ENCODE measurements around the gene HSPH1.

Gene HSPH1

GRCh38 chr13:31093145-31093885 lies 68.4 kb downstream of the HSPH1 start:
- no peak for DNase-seq

DNA sequence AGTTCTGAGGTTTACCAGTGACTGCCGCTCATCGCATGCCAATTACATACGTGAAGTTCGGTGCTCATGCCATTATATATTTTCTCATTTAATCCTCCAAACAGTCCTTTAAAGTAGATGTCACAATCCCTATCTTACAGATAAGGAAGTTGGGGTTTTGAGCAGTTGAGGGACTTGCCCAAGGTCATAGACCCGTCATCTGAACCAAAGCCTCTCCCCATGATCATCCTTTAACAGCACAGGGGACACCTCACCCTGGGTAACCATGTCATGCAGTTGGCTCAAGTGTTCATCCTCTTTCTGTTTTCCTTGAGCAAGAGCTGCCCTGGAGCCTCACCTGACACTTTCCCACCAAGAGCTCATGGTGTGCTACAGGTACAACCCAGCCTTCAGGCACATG lies 69.1 kb downstream of the HSPH1 start:
- no peak for DNase-seq

- no peak for DNase-seq
Observed at GRCh38 chr13:31090961-31091624, 70.6 kb downstream of the HSPH1 start.

- no peak for DNase-seq
Observed at GRCh38 chr13:31090096-31090495, 71.6 kb downstream of the HSPH1 start.

- no peak for DNase-seq
Observed at GRCh38 chr13:31089649-31090048, 72.1 kb downstream of the HSPH1 start.

DNA sequence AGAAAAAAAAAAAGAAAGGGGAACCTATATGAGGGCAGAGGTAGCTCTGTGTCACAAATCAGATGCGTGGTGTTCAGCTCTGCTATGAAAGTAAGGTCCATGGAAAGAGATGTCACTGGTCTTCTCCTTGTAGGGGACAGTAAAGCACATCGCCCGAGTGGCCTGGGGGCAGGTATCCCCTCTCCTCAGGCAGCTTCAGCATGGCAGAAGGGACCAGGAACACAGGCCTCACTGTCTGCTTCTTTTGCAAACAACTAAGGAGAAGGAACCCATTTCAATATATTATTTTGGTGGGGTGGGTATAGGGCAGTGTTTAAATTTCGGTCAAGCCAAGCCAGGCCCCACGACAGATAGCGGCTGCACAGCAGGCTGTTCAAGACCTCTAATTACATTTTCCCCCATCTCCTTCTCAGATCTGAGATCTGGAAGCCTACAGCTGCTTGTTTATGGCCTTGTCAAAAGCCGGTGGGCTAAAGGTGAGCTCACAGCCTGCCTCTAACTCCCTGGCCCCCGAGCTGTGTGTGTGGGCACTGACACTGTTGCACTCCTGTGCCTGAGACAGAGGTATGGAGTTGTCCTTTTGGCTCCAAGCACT lies 72.8 kb downstream of the HSPH1 start:
- no peak for DNase-seq

Data from midbrain (tissue), 1 donor.